HG03139 (cell line): ENCODE data around the gene TNPO3.
"Not testable (repeated sequence)": the region's sequence is repeated elsewhere in the genome, so short reads cannot be mapped to it uniquely, and the experiment has no call there.

Experiments used
- ATAC-seq: cut with Tn5 transposase; IDR thresholded peaks from one replicate; pipeline ENCODE4 v1.9.1; 2021; ENCODE audit not compliant: unreplicated experiment

Gene TNPO3

GRCh38 chr7:129072479-129073011 lies 17.6 kb upstream of the TNPO3 start:
- no peak for ATAC-seq

- ATAC-seq, result no peak
Observed at GRCh38 chr7:129069021-129069420, 14.1 kb upstream of the TNPO3 start.

- ATAC-seq, result no peak
Observed at GRCh38 chr7:129067943-129068548, 13.1 kb upstream of the TNPO3 start.

DNA sequence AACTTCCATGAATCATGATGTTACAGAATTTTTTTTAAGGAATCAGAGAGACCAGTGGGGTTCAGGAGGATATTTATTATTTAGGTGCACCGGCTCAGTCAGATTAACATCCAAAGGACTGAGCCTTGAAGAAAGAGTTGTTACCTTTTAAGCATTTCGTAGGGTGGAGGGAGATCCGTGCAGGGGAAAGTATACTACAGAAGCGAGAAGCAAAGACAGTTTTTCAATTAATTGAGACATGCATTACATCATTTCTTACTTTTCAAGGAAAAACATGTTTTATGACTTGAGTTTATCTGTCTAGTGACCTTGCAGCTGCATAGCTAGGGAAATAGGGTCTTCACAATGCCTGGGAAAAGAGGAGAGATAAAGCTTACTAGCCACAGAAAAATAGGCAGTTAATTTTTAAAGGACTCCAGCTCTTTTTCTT lies 12.2 kb upstream of the TNPO3 start:
- not testable (repeated sequence) for ATAC-seq

- no peak for ATAC-seq
Observed at GRCh38 chr7:129066290-129067131, 11.6 kb upstream of the TNPO3 start.

GRCh38 chr7:129055861-129056464 lies 1.1 kb upstream of the TNPO3 start:
- ATAC-seq, result no peak

- peak; percentile 22 for ATAC-seq
Observed at GRCh38 chr7:129055294-129055816, 444 bp upstream of the TNPO3 start.

- no peak for ATAC-seq
Observed at GRCh38 chr7:129053938-129054437, 923 bp downstream of the TNPO3 start.

DNA sequence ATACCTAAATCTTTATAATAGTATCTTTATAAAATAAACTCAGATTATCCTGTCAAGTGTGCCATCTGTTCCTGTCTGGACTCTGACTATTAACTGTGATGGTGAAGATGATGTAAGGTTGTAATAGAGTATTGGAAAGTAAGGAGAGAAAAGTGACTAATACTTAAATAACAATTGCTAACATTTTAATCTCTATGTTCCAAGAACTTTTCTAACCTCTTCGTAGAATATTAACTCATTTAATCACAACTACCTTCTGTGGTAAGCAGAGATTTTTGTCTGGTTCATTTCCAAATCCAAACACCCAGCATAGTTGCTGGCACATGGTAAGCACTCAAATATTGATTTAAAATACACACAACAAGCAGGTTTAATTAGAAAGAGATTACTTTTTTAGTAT lies 2.5 kb downstream of the TNPO3 start:
- no peak for ATAC-seq

- not testable (repeated sequence) for ATAC-seq
Observed at GRCh38 chr7:129051459-129051858, 3.5 kb downstream of the TNPO3 start.

DNA sequence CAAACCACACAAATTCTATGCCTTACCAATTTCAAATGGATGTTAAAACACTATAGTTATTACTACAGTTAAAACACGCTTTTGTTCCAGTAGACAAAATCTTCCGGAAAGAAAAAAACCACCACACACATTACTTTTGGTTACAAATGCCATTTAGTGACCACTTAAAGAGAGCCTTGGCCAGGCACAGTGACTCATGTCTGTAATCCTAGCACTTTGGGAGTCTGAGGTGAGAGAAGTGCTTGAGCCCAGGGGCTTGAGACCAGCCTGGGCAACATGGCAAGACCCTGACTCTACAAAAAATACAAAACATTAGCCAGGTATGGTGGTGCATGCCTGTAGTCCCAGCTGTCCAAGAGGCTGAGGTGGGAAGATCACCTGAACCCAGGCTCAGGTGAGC lies 7.2 kb downstream of the TNPO3 start:
- ATAC-seq, result no peak

DNA sequence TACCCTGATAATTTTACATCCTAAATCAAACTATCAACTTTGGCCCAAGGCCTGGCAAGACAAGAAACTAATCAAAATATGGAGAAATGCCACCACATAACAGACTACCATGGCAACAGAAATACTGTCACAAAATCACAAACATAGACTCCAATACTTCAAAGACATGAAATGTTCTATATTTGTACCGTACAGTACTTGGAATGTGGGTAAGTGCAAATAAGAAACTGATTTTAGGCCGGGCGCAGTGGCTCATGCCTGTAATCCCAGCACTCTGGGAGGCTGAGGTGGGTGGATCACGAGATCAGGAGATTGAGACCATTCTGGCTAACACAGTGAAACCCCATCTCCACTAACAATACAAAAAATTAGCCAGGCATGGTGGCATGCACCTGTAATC lies 9.2 kb downstream of the TNPO3 start:
- ATAC-seq, result no peak

DNA sequence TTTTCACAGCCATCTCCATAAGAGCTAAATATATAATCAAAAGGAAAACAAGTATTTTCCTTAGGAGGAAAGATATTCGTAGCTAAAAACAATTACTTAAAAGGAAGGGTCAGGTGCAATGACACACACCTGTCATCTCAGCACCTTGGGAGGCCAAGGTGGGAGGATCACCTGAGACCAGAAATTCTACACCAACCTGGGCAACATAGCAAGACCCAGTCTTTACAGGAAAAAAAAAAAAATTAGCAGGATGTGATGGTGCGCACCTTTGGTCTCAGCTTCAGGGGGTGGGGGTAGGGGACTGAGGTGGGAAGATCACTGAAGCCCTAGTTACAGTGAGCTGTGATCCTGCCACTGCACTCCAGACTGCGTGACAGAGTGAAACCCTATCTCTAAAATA lies 11.9 kb downstream of the TNPO3 start:
- ATAC-seq, result no peak

GRCh38 chr7:129041142-129042085 lies 13.5 kb downstream of the TNPO3 start:
- ATAC-seq, result no peak

GRCh38 chr7:129038468-129038867 lies 16.4 kb downstream of the TNPO3 start:
- ATAC-seq, result not testable (repeated sequence)

GRCh38 chr7:129037585-129037984 lies 17.3 kb downstream of the TNPO3 start:
- ATAC-seq, result no peak

DNA sequence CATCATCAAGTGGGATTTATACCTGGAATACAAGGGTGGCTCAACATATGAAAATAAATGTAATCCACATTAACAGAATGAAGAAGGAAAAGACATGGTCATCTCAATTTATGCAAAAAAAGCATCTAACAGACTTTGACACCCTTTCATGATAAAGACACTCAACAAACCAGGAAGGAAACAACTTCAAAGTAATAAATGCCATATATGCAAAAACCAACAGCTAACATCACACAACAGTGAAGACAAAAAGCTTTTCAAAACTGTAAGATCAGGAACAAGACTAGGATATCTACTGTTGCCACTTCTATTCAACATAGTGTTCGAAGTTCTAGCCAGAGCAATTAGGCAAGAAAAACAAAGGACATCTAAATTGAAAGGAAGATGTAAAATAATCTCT lies 22.9 kb downstream of the TNPO3 start:
- no peak for ATAC-seq

- ATAC-seq, result no peak
Observed at GRCh38 chr7:129030440-129030839, 24.5 kb downstream of the TNPO3 start.

DNA sequence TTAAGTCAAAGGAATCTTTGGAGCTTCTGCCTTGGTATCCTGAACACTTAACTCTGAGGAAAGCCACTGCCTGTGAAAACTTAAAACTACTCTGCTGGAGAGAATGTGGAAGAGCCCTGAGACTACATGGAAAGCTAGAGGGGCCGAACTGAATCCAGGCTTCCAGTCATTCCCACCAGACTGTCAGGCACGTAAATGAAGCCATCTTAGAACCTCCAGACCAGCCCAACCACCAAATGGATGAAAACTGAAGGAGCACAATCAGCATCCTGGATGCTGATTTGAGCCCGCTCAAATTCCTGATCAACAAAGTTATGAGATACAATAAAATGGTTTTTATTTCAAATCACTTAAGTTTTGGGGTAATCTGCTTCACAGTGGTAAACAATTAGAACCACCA lies 30.8 kb downstream of the TNPO3 start:
- ATAC-seq, result no peak

- no peak for ATAC-seq
Observed at GRCh38 chr7:129021656-129022055, 33.3 kb downstream of the TNPO3 start.
